Thyroid gland (tissue), 4 donors: ENCODE results near the gene ADGRD1. TPM values are rescaled to one million over a fixed set of nuclear protein-coding genes. Genes with fewer than 3 reads are reported as not detected.

Experiments used
- DNase-seq, 2 donors: peaks; one replicate each; pipeline ENCODE4 v3.0.0-alpha.2; 2019
- H3K27ac ChIP-seq, 3 donors: fragments of 200-600 bp; sonication (generic); 1 replicate in 2 of 3; 2 replicates in 1 of 3; pipeline ENCODE4 v1.5.1; 2016 to 2019; ENCODE audit warnings: mild to moderate bottlenecking in 1 of 3, moderate library complexity in 1 of 3
- H3K27me3 ChIP-seq: fragments of 200-600 bp; sonication (generic); one replicate; pipeline ENCODE4 v1.5.1; 2019
- H3K36me3 ChIP-seq, 2 donors: fragments of 200-600 bp; sonication (generic); one replicate each; pipeline ENCODE4 v1.5.1; 2016 to 2019
- H3K4me1 ChIP-seq, 2 donors: fragments of 200-600 bp; sonication (generic); one replicate each; pipeline ENCODE4 v1.5.1; 2017 to 2019
- H3K4me3 ChIP-seq, 3 donors: fragments of 200-600 bp; sonication (generic); replicated peaks in 1 of 3; 1 replicate in 2 of 3; 2 replicates in 1 of 3; pipeline ENCODE4 v1.5.1; 2016; ENCODE audit warnings: mild to moderate bottlenecking in 1 of 3
- H3K9me3 ChIP-seq: fragments of 200-600 bp; sonication (generic); one replicate; pipeline ENCODE4 v1.5.1; 2017
- POLR2A ChIP-seq, 2 donors: fragments of 450-650 bp; IDR thresholded peaks; one replicate each; pipeline ENCODE4 v1.6.1; 2017; ENCODE audit warnings: antibody characterized with exemption in 2 of 2, mild to moderate bottlenecking in 2 of 2, moderate library complexity in 1 of 2
- WGBS, 2 donors: methylation state at CpG; one replicate each; pipeline ENCODE4 v1.1.5; 2017; 5-methylcytosine and 5-hydroxymethylcytosine counted together
- intact Hi-C: fragments of 100-400 bp; cut with DNase I; formaldehyde crosslinking; loops from one replicate; pipeline ENCODE4 v1.15.1; 2023
- total RNA-seq, 4 donors: library from RNA; depleted of rRNA; stranded (reverse); fragments of >200 nt; gene quantifications; one replicate each; pipeline ENCODE4 v1.2.3, GENCODE V29; 2016
- TF ChIP-seq, protein P1 (sequence below), 6 experiments: fragments of 200-600 bp in 3 of 6; fragments of 450-650 bp in 3 of 6; sonication (generic) in 3 of 6; IDR thresholded peaks; one replicate each; pipeline ENCODE4 v1.5.1; 2016 to 2019; ENCODE audit warnings: antibody characterized with exemption in 6 of 6, mild to moderate bottlenecking in 2 of 6, inconsistent platforms in 1 of 6, moderate library complexity in 1 of 6

The ADGRD1 gene
- total RNA-seq, 4 donors from 2014 or later: 14.1 to 44.3 (median 24.7) TPM

- Histone ChIP-seq H3K27ac (no peak overlapping the region), H3K4me3 (no peak overlapping the region), H3K4me1 (peaks cover 5 to 10% of the 10 kb centered on the region in 2 donors), H3K36me3 (no peaks in the 10 kb centered on the region), H3K27me3 (no peaks in the 10 kb centered on the region), H3K9me3 (no peaks in the 10 kb centered on the region)
- intact Hi-C loops: loop anchor here (5.0 kb wide), 1 partner anchor 213 kb away; no protein-coding TSS in a partner anchor
- WGBS, 2 donors: 74 to 77% methylated on average over 11 of the region's 11 CpGs
- peak in 1 of 2 donors; percentile 31 for DNase-seq
- TF ChIP-seq, protein P1, sequence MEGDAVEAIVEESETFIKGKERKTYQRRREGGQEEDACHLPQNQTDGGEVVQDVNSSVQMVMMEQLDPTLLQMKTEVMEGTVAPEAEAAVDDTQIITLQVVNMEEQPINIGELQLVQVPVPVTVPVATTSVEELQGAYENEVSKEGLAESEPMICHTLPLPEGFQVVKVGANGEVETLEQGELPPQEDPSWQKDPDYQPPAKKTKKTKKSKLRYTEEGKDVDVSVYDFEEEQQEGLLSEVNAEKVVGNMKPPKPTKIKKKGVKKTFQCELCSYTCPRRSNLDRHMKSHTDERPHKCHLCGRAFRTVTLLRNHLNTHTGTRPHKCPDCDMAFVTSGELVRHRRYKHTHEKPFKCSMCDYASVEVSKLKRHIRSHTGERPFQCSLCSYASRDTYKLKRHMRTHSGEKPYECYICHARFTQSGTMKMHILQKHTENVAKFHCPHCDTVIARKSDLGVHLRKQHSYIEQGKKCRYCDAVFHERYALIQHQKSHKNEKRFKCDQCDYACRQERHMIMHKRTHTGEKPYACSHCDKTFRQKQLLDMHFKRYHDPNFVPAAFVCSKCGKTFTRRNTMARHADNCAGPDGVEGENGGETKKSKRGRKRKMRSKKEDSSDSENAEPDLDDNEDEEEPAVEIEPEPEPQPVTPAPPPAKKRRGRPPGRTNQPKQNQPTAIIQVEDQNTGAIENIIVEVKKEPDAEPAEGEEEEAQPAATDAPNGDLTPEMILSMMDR (IDR thresholded peaks at IDR 0.05): peak in 1 of 6 experiments; percentile 9
- TF ChIP-seq POLR2A (IDR thresholded peaks at IDR 0.05): no peak
Observed at GRCh38 chr12:131129839-131130238, 176.1 kb downstream of the ADGRD1 start.

DNA sequence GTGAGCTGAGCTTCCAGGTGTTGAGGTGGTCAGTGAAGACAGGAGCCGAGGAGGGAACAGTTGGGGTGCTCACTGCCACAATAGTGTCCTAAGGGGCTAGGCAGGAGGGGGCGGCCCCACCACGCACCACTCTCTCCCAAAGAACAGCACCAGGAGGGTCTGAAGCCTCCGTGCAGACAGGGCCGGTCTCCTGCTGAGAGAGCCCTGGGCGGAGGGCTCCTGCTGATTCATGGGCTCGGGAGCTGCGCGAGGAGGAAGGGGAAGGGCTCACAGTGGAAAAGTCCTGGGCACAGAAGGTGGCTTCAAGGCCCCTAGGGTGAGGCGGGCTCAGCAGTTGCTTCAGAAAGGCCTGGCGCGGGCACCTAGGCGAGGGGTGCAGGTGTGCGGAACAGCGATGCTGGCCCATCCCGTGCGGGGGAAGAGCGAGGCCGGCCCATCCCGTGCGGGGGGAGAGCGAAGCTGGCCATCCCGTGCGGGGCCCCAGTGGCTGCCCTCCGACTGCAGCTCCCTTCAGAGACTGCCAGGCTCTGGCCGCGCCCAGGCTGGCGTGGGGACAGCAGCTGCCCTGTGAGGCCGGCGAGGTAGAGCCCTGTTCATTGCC lies 176.7 kb downstream of the ADGRD1 start:
- no peak for TF ChIP-seq POLR2A (IDR thresholded peaks at IDR 0.05)
- TF ChIP-seq, protein P1 (IDR thresholded peaks at IDR 0.05): no peak
- no peaks in the 10 kb centered on the region for H3K9me3 ChIP-seq
- DNase-seq: no peak
- WGBS, 2 donors: 91 to 93% methylated on average over 23 to 26 of the region's 30 CpGs
- intact Hi-C loops: loop anchor here (5.0 kb wide), 1 partner anchor 213 kb away; no protein-coding TSS in a partner anchor
- H3K4me1 ChIP-seq: peaks cover 5 to 10% of the 10 kb centered on the region in 2 donors
- H3K27me3 ChIP-seq: no peaks in the 10 kb centered on the region
- no peaks in the 10 kb centered on the region for H3K36me3 ChIP-seq
- no peak overlapping the region for H3K4me3 ChIP-seq
- no peak overlapping the region for H3K27ac ChIP-seq

DNA sequence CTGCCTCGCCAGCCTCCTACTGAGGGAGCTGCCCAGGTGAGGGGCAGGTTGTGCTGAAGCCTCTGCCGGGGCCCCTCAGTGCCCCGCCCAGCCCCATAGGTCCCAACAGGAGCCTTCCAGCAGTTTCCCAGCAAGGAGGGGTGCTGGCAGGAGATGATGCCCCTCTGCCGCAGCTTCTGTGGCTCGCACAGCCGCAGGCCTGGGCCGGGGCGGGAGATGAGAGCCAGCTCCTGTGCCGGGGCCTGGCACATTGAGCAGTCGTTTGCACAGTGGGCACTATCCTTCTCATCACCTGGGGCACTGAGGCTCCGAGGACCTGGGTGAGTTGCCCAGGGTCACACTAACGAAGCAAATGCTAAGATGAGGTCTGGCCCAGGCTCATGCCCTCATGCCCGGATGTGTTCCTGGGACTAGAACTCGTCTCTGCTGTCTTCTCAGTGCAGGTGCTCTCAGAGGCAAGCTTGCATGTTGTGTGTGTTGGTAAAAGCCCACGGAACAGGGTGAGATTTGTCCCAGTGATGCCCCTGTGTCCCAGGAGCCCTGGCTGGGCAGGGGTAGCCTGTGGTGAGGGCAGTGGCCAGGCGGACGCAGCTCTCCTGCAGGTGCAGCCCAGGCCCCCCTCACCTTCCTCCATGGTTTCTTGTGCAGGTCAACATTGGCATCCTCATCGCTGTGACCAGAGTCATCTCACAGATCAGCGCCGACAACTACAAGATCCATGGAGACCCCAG lies 177.5 kb downstream of the ADGRD1 start:
- Histone ChIP-seq H3K4me3 (no peak overlapping the region), H3K9me3 (no peaks in the 10 kb centered on the region), H3K27ac (no peak overlapping the region), H3K4me1 (peaks cover 5 to 10% of the 10 kb centered on the region in 2 donors), H3K36me3 (no peaks in the 10 kb centered on the region), H3K27me3 (no peaks in the 10 kb centered on the region)
- no peak for DNase-seq
- WGBS, 2 donors: 94 to 95% methylated on average over 9 to 12 of the region's 20 CpGs
- intact Hi-C loops: loop anchor here (5.0 kb wide), 1 partner anchor 214 kb away; no protein-coding TSS in a partner anchor
- TF ChIP-seq POLR2A (IDR thresholded peaks at IDR 0.05): no peak
- TF ChIP-seq, protein P1 (IDR thresholded peaks at IDR 0.05): no peak

DNA sequence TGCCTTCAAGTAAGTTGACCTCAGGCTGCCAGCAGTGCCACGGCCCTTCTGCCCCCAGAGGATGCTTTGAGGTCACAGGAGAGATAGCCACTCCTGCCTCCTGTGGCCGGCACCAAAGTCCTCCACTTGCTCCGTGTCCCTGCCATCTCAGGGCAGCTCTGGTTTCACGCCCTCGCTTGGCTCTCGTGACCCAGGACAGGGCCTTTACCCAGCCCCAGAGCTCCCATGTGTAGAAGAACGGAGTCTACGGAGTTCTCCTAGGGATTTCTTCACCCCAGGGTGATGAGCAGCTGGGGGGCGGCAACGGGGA lies 178.1 kb downstream of the ADGRD1 start:
- no peak for DNase-seq
- TF ChIP-seq, protein P1 (IDR thresholded peaks at IDR 0.05): no peak
- no peak for TF ChIP-seq POLR2A (IDR thresholded peaks at IDR 0.05)
- Histone ChIP-seq H3K27ac (no peak overlapping the region), H3K4me1 (peaks cover 5 to 10% of the 10 kb centered on the region in 2 donors), H3K4me3 (no peak overlapping the region), H3K27me3 (no peaks in the 10 kb centered on the region), H3K9me3 (no peaks in the 10 kb centered on the region), H3K36me3 (no peaks in the 10 kb centered on the region)
- intact Hi-C loops: loop anchor here (5.0 kb wide), 1 partner anchor 214 kb away; no protein-coding TSS in a partner anchor
- WGBS, 2 donors: 84 to 91% methylated on average over 7 to 10 of the region's 10 CpGs
